Left lung (tissue), 10 donors: ENCODE measurements around the gene ABLIM3. TPM values are rescaled to one million over a fixed set of nuclear protein-coding genes. Genes with fewer than 3 reads are reported as not detected.

ENCODE experiments used
- ATAC-seq: fragments of 200-7000 bp; cut with Tn5 transposase; one replicate; pipeline ENCODE4 v1.9.1; 2020; ENCODE audit warnings: moderate library complexity
- DNase-seq, 4 donors: peaks; one replicate each; pipeline ENCODE4 v3.0.0-alpha.2; 2013 to 2020
- H3K27ac ChIP-seq, 2 donors: fragments of 200-600 bp; sonication (generic) in 1 of 2; one replicate each; pipeline versions ENCODE4 v1.5.0 to v1.8.0; 2020 to 2021
- H3K27me3 ChIP-seq, 2 donors: fragments of 200-600 bp; sonication (generic) in 1 of 2; one replicate each; pipeline versions ENCODE4 v1.5.0 to v1.8.0; 2020 to 2021
- H3K36me3 ChIP-seq, 2 donors: fragments of 200-600 bp; sonication (generic) in 1 of 2; one replicate each; pipeline versions ENCODE4 v1.5.0 to v1.8.0; 2020 to 2021
- H3K4me1 ChIP-seq, 2 donors: fragments of 200-600 bp; one replicate each; pipeline ENCODE4 v1.8.0; 2021
- H3K4me3 ChIP-seq, 2 donors: fragments of 200-600 bp; sonication (generic) in 1 of 2; one replicate each; pipeline versions ENCODE4 v1.5.0 to v1.8.0; 2020 to 2021; ENCODE audit warnings: mild to moderate bottlenecking in 1 of 2
- H3K9me3 ChIP-seq, 2 donors: fragments of 200-600 bp; sonication (generic) in 1 of 2; one replicate each; pipeline versions ENCODE4 v1.5.0 to v1.8.0; 2020 to 2021
- intact Hi-C, 2 donors: fragments of 100-400 bp; cut with DNase I; formaldehyde crosslinking; loops; one replicate each; pipeline versions ENCODE4 v1.11.2 to v1.14.2; 2022
- polyA plus RNA-seq, 6 donors: library from polyadenylated mRNA; unstranded; fragments of 120-200 nt; gene quantifications; one replicate each; pipeline ENCODE4 v1.2.1, GENCODE V29; 2013; ENCODE audit not compliant: insufficient read length in 6 of 6
- total RNA-seq, 2 donors: library from RNA; stranded (reverse); fragmentation: NEBNext Ultra II Directional; extraction: Animal tissue kit (Norgen Biotek cat#: 25700); gene quantifications; one replicate each; pipeline ENCODE4 v1.2.1, GENCODE V29; 2021
- TF ChIP-seq, protein P1 (sequence below), 2 donors: fragments of 200-600 bp; sonication (generic) in 1 of 2; IDR thresholded peaks; one replicate each; pipeline versions ENCODE4 v1.5.0 to v1.8.0; 2021; ENCODE audit warnings: antibody characterized with exemption in 2 of 2
- donor health status: DM: no; HTN: yes; CAD: no.
- donor health status: DM: no; HTN: no; CAD: no.

Gene ABLIM3
- total and polyA plus RNA-seq, 8 donors, result 33.2 to 145 (median 108) TPM

- DNase-seq (no peak), ATAC-seq (no peak)
- Histone ChIP-seq H3K4me3 (no peak overlapping the region), H3K27me3 (no peaks in the 10 kb centered on the region), H3K36me3 (no peaks in the 10 kb centered on the region), H3K9me3 (no peaks in the 10 kb centered on the region), H3K27ac (no peak overlapping the region), H3K4me1 (peaks cover 8 to 52% of the 10 kb centered on the region in 2 donors)
- TF ChIP-seq, protein P1, sequence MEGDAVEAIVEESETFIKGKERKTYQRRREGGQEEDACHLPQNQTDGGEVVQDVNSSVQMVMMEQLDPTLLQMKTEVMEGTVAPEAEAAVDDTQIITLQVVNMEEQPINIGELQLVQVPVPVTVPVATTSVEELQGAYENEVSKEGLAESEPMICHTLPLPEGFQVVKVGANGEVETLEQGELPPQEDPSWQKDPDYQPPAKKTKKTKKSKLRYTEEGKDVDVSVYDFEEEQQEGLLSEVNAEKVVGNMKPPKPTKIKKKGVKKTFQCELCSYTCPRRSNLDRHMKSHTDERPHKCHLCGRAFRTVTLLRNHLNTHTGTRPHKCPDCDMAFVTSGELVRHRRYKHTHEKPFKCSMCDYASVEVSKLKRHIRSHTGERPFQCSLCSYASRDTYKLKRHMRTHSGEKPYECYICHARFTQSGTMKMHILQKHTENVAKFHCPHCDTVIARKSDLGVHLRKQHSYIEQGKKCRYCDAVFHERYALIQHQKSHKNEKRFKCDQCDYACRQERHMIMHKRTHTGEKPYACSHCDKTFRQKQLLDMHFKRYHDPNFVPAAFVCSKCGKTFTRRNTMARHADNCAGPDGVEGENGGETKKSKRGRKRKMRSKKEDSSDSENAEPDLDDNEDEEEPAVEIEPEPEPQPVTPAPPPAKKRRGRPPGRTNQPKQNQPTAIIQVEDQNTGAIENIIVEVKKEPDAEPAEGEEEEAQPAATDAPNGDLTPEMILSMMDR (IDR thresholded peaks at IDR 0.05), result no peak
- intact Hi-C loops, result no loop called here
Measured at GRCh38 chr5:149154650-149155049, 13.4 kb downstream of the ABLIM3 start.

- DNase-seq (no peak), ATAC-seq (no peak)
- H3K4me1 ChIP-seq, result peaks cover 8 to 41% of the 10 kb centered on the region in 2 donors
- no peaks in the 10 kb centered on the region for H3K36me3 ChIP-seq
- TF ChIP-seq, protein P1 (IDR thresholded peaks at IDR 0.05), result no peak
- intact Hi-C loops, result no loop called here
- no peak overlapping the region for H3K4me3 ChIP-seq
- H3K27me3 ChIP-seq, result no peaks in the 10 kb centered on the region
- H3K9me3 ChIP-seq, result no peaks in the 10 kb centered on the region
- no peak overlapping the region for H3K27ac ChIP-seq
Measured at GRCh38 chr5:149156435-149157083, 15.3 kb downstream of the ABLIM3 start.

DNA sequence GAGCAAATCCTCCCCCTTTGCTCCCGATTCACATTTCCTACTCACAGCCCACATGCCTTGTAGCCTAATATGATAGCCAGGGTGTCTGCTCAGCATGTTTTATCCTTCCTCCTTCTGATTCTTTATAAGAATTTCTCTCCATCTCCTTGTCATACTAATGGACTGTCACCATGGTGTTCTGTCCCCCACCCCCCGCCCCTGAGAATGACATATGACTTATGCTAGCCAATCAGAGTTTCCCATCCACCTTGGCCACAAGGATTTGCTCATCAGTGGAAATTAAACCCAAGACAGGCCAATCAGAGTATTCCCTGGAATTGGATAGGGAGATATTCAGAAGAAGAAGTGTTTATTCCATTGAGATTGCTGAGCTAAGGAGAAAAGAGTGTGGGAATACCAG is 16.0 kb downstream of the ABLIM3 start:
- no peak overlapping the region for H3K4me3 ChIP-seq
- intact Hi-C loops, result no loop called here
- H3K9me3 ChIP-seq, result no peaks in the 10 kb centered on the region
- H3K4me1 ChIP-seq, result peaks cover 8 to 34% of the 10 kb centered on the region in 2 donors
- DNase-seq, result no peak
- no peak overlapping the region for H3K27ac ChIP-seq
- TF ChIP-seq, protein P1 (IDR thresholded peaks at IDR 0.05), result no peak
- H3K27me3 ChIP-seq, result no peaks in the 10 kb centered on the region
- H3K36me3 ChIP-seq, result no peaks in the 10 kb centered on the region
- no peak for ATAC-seq

DNA sequence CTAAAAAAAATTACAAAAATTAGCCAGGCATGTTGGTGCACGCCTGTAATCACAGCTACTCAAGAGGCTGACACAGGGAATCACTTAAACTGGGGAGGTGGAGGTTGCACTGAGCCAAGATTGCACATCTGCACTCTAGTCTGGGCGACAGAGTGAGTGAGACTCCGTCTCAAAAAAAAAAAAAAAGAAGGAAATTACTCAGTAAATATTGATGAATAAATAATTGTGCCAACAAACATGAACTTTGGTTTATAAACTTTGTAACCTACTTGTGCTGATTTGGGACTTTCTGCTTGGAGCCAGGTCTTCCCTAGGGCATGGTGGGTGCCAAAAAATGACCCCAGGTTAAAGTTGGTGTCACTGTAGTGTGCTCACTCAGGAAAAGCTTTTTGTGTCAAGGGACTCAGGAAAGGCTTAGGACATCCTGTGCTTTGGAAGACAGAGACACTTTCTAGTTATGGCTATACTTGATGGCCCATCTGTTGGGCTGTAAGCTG is 19.0 kb downstream of the ABLIM3 start:
- H3K9me3 ChIP-seq, result no peaks in the 10 kb centered on the region
- no peak overlapping the region for H3K27ac ChIP-seq
- H3K27me3 ChIP-seq, result no peaks in the 10 kb centered on the region
- DNase-seq (no peak), ATAC-seq (no peak)
- peaks cover 0 to 12% of the 10 kb centered on the region in 2 donors for H3K4me1 ChIP-seq
- TF ChIP-seq, protein P1 (IDR thresholded peaks at IDR 0.05), result no peak
- H3K36me3 ChIP-seq, result no peaks in the 10 kb centered on the region
- intact Hi-C loops, result no loop called here
- H3K4me3 ChIP-seq, result no peak overlapping the region

GRCh38 chr5:149161026-149161687 is 19.9 kb downstream of the ABLIM3 start:
- peak; percentile 71 for ATAC-seq
- no peak overlapping the region for H3K4me3 ChIP-seq
- no peaks in the 10 kb centered on the region for H3K27me3 ChIP-seq
- no peaks in the 10 kb centered on the region for H3K9me3 ChIP-seq
- H3K27ac ChIP-seq, result peak overlapping the region in 1 of 2 donors; percentile 37
- TF ChIP-seq, protein P1 (IDR thresholded peaks at IDR 0.05), result no peak
- H3K4me1 ChIP-seq, result peaks cover 0 to 12% of the 10 kb centered on the region in 2 donors
- no peaks in the 10 kb centered on the region for H3K36me3 ChIP-seq
- DNase-seq, result no peak
- intact Hi-C loops, result no loop called here
